HG02678 (cell line): Measurements from ENCODE around the gene PSMC2.
A peak's percentile ranks its signal among the peaks of the same experiment; 100 is the strongest.

ENCODE experiments used
- ATAC-seq: cut with Tn5 transposase; IDR thresholded peaks from one replicate; pipeline ENCODE4 v1.9.1; 2021; ENCODE audit warnings: mild to moderate bottlenecking, moderate library complexity; ENCODE audit not compliant: unreplicated experiment

The PSMC2 gene

GRCh38 chr7:103347507-103348267, at the start of gene PSMC2:
TSS of gene PSMC2 (plus strand) at chr7:103347643. CDS start at chr7:103347712, 69 bp downstream.
- ATAC-seq = peak; percentile 73

GRCh38 chr7:103297837-103298179, 49.6 kb upstream of the PSMC2 start:
- ATAC-seq = peak; percentile 22

- ATAC-seq = no peak
Measured at GRCh38 chr7:103299660-103300059, 47.8 kb upstream of the PSMC2 start.

- ATAC-seq = no peak
Measured at GRCh38 chr7:103301441-103301840, 46.0 kb upstream of the PSMC2 start.

GRCh38 chr7:103307503-103308231, 39.8 kb upstream of the PSMC2 start:
- no peak for ATAC-seq

- no peak for ATAC-seq
Measured at GRCh38 chr7:103314852-103315251, 32.6 kb upstream of the PSMC2 start.

- no peak for ATAC-seq
Measured at GRCh38 chr7:103316380-103316941, 31.0 kb upstream of the PSMC2 start.

- no peak for ATAC-seq
Measured at GRCh38 chr7:103317009-103317408, 30.4 kb upstream of the PSMC2 start.

- no peak for ATAC-seq
Measured at GRCh38 chr7:103325744-103326143, 21.7 kb upstream of the PSMC2 start.

- ATAC-seq = no peak
Measured at GRCh38 chr7:103336761-103337160, 10.7 kb upstream of the PSMC2 start.

GRCh38 chr7:103338864-103339263, 8.6 kb upstream of the PSMC2 start:
- ATAC-seq = no peak

GRCh38 chr7:103341466-103341865, 6.0 kb upstream of the PSMC2 start:
- no peak for ATAC-seq

GRCh38 chr7:103343332-103343731, 4.1 kb upstream of the PSMC2 start:
- no peak for ATAC-seq

GRCh38 chr7:103343758-103344452, 3.5 kb upstream of the PSMC2 start:
- peak; percentile 2 for ATAC-seq

GRCh38 chr7:103344453-103345149, 2.8 kb upstream of the PSMC2 start, which contains the start of gene DNAJC2:
TSS of gene DNAJC2 (minus strand) at chr7:103344767. CDS start at chr7:103344622, 145 bp downstream.
- ATAC-seq = peak; percentile 83

GRCh38 chr7:103346396-103346795, 1.0 kb upstream of the PSMC2 start:
- no peak for ATAC-seq

GRCh38 chr7:103348452-103348851, 1.0 kb downstream of the PSMC2 start:
- ATAC-seq = no peak

GRCh38 chr7:103348959-103349358, 1.5 kb downstream of the PSMC2 start:
- ATAC-seq = no peak

- ATAC-seq = no peak
Measured at GRCh38 chr7:103349805-103350204, 2.4 kb downstream of the PSMC2 start.

GRCh38 chr7:103369432-103369831, 22.0 kb downstream of the PSMC2 start:
- ATAC-seq = no peak
